ENCODE measurements around the gene FSD1L.
"Not testable (repeated sequence)": the region's sequence is repeated elsewhere in the genome, so short reads cannot be mapped to it uniquely, and the experiment has no call there.

GRCh38 chr9:105581550-105581949 is 133.7 kb downstream of the FSD1L start:
- TF ChIP-seq, protein P1, sequence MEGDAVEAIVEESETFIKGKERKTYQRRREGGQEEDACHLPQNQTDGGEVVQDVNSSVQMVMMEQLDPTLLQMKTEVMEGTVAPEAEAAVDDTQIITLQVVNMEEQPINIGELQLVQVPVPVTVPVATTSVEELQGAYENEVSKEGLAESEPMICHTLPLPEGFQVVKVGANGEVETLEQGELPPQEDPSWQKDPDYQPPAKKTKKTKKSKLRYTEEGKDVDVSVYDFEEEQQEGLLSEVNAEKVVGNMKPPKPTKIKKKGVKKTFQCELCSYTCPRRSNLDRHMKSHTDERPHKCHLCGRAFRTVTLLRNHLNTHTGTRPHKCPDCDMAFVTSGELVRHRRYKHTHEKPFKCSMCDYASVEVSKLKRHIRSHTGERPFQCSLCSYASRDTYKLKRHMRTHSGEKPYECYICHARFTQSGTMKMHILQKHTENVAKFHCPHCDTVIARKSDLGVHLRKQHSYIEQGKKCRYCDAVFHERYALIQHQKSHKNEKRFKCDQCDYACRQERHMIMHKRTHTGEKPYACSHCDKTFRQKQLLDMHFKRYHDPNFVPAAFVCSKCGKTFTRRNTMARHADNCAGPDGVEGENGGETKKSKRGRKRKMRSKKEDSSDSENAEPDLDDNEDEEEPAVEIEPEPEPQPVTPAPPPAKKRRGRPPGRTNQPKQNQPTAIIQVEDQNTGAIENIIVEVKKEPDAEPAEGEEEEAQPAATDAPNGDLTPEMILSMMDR (IDR thresholded peaks at IDR 0.05 in 4 of 5, conservative IDR thresholded peaks at IDR 0.05 in 1 of 5), result not testable (repeated sequence)
- TF ChIP-seq POLR2A (IDR thresholded peaks at IDR 0.05), result not testable (repeated sequence)
